NB4 (cell line): Measurements from ENCODE around the gene LGALS3.

ENCODE experiments used
- MYC ChIP-seq: IDR thresholded peaks from 2 replicates; pipeline ENCODE4 v1.6.1; 2011; ENCODE audit warnings: low read depth, low read length
- POLR2A ChIP-seq: IDR thresholded peaks from 2 replicates; pipeline ENCODE4 v1.6.1; 2011; ENCODE audit warnings: mild to moderate bottlenecking; ENCODE audit not compliant: insufficient read length; ENCODE audit errors: extremely low read depth
- TF ChIP-seq, protein P1 (sequence below): IDR thresholded peaks from one replicate; pipeline ENCODE4 v1.5.1; 2012; ENCODE audit warnings: low read depth, low read length
- TF ChIP-seq, protein P2 (sequence below): IDR thresholded peaks from 2 replicates; pipeline ENCODE4 v1.6.1; 2011; ENCODE audit warnings: low read depth, low read length

DNA sequence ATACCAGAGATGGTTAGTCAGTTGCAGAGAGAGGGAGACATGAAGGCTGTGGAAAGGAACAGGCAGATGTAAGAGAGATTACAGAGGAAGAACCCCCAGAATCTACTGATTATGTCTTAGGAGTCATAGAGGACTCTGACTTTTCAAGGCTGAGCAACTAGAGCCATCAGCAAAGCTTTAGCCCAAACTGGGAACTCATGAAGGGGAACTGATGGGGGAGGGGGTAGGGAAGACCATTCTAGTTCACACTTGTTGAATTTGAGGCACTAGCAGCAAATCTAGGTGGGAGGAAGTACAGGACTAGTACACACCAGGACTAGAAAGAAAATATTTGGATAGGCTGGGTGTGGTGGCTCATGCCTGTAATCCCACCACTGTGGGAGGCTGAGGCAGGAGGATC is 10.1 kb downstream of the LGALS3 start:
- TF ChIP-seq, protein P1, sequence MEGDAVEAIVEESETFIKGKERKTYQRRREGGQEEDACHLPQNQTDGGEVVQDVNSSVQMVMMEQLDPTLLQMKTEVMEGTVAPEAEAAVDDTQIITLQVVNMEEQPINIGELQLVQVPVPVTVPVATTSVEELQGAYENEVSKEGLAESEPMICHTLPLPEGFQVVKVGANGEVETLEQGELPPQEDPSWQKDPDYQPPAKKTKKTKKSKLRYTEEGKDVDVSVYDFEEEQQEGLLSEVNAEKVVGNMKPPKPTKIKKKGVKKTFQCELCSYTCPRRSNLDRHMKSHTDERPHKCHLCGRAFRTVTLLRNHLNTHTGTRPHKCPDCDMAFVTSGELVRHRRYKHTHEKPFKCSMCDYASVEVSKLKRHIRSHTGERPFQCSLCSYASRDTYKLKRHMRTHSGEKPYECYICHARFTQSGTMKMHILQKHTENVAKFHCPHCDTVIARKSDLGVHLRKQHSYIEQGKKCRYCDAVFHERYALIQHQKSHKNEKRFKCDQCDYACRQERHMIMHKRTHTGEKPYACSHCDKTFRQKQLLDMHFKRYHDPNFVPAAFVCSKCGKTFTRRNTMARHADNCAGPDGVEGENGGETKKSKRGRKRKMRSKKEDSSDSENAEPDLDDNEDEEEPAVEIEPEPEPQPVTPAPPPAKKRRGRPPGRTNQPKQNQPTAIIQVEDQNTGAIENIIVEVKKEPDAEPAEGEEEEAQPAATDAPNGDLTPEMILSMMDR = no peak
- TF ChIP-seq MYC (no peak), POLR2A (no peak)
- TF ChIP-seq, protein P2, sequence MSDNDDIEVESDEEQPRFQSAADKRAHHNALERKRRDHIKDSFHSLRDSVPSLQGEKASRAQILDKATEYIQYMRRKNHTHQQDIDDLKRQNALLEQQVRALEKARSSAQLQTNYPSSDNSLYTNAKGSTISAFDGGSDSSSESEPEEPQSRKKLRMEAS = no peak
